ENCODE results near the gene MRPS2. TPM values are rescaled to one million over a fixed set of nuclear protein-coding genes. Genes with fewer than 3 reads are reported as not detected.

The MRPS2 gene
- total and polyA plus RNA-seq, 9 of the 15 experiments (the other 6 are each of a cell fraction or from before 2014, with no cell fraction given): 8.0 to 167 (median 81.3) TPM

DNA sequence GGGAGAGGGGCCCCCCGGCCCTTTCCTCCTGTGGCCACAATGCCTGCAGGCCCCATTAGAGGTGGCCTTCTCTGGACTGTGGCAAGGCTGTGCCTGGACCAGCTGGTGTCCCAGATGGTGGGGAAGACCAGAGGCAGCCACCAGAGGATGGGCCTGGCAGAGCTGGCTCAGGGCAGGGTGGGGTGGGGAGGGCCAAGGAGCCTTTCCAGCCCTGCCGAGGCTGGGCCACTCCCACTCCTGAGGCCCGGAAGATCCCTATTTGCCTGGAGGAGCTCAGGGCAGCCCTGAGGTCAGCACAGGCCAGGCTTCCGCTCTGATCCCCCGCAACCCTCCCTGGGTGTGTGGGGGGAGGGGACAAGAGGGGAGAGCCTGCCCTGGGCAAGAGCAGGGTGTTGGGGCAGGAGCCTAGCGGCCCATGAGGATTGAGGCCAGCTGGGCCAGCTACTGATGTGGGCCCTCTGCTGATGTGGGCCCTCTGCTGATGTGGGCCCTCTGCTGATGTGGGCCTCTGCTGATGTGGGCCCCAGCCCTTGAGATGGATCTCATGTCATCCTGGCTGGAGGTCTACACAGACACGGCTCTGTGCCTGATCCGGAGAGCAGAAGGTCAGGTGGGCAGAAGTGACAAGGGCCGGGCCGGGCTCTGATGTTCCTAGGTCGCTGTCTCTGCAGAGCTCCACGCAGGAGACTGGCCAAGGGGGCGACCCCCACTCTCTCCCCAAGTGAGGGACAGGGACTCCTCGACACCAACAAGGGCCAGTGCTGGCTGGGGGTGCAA lies 6.0 kb downstream of the MRPS2 start (continued):
- TF ChIP-seq, protein P1, sequence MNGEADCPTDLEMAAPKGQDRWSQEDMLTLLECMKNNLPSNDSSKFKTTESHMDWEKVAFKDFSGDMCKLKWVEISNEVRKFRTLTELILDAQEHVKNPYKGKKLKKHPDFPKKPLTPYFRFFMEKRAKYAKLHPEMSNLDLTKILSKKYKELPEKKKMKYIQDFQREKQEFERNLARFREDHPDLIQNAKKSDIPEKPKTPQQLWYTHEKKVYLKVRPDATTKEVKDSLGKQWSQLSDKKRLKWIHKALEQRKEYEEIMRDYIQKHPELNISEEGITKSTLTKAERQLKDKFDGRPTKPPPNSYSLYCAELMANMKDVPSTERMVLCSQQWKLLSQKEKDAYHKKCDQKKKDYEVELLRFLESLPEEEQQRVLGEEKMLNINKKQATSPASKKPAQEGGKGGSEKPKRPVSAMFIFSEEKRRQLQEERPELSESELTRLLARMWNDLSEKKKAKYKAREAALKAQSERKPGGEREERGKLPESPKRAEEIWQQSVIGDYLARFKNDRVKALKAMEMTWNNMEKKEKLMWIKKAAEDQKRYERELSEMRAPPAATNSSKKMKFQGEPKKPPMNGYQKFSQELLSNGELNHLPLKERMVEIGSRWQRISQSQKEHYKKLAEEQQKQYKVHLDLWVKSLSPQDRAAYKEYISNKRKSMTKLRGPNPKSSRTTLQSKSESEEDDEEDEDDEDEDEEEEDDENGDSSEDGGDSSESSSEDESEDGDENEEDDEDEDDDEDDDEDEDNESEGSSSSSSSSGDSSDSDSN (IDR thresholded peaks at IDR 0.05; ENCODE audit: borderline replicate concordance in 1 of 2, low read depth in 2 of 2, low read length in 2 of 2): 0 out of 4 replicates have a peak, but pooled peaks of 1 of the 2 experiments have one; percentile 48
- TF ChIP-seq, protein P2, sequence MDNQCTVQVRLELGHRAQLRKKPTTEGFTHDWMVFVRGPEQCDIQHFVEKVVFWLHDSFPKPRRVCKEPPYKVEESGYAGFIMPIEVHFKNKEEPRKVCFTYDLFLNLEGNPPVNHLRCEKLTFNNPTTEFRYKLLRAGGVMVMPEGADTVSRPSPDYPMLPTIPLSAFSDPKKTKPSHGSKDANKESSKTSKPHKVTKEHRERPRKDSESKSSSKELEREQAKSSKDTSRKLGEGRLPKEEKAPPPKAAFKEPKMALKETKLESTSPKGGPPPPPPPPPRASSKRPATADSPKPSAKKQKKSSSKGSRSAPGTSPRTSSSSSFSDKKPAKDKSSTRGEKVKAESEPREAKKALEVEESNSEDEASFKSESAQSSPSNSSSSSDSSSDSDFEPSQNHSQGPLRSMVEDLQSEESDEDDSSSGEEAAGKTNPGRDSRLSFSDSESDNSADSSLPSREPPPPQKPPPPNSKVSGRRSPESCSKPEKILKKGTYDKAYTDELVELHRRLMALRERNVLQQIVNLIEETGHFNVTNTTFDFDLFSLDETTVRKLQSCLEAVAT (IDR thresholded peaks at IDR 0.05): no peak
- TF ChIP-seq MTA3 (IDR thresholded peaks at IDR 0.05; ENCODE audit: borderline replicate concordance) (peak; percentile 61; the same call in 1 of the 2 replicates), ZNF444 (CRISPR knock-in tag; IDR thresholded peaks at IDR 0.05) (no peak), ZNF140 (CRISPR knock-in tag; IDR thresholded peaks at IDR 0.05) (no peak), RBBP5 (IDR thresholded peaks at IDR 0.05; ENCODE audit: borderline replicate concordance, insufficient read depth, low read length, poor library complexity, severe bottlenecking) (peak; percentile 61), EGR1 (conservative IDR thresholded peaks at IDR 0.05) (peak; percentile 77), SMARCA4 (IDR thresholded peaks at IDR 0.05) (peak; percentile 16; the same call in 1 of the 2 replicates), RBM22 (IDR thresholded peaks at IDR 0.05; ENCODE audit: low read depth, low read length, poor library complexity, severe bottlenecking) (peak; percentile 18), PML (IDR thresholded peaks at IDR 0.05; ENCODE audit: low read length) (no peak), GATAD2B (IDR thresholded peaks at IDR 0.05; ENCODE audit: borderline replicate concordance) (no peak), TAF9B (IDR thresholded peaks at IDR 0.05; ENCODE audit: partially characterized antibody) (no peak), ZNF668 (CRISPR knock-in tag; IDR thresholded peaks at IDR 0.05) (no peak), PHF8 (IDR thresholded peaks at IDR 0.05; ENCODE audit: borderline replicate concordance, low read length) (peak; percentile 39; the same call in 1 of the 2 replicates), MCM2 (IDR thresholded peaks at IDR 0.05; ENCODE audit: low read depth) (no peak), ZNF134 (CRISPR knock-in tag; conservative IDR thresholded peaks at IDR 0.05) (no peak), MYC (IDR thresholded peaks at IDR 0.05; ENCODE audit: low read depth, low read length) (peak; percentile 45; the same call in 1 of the 2 replicates), MYC (CRISPR knock-in tag; IDR thresholded peaks at IDR 0.05; ENCODE audit: borderline replicate concordance, low read depth) (no peak), KLF6 (CRISPR knock-in tag; IDR thresholded peaks at IDR 0.05; ENCODE audit: borderline replicate concordance) (no peak), LEF1 (IDR thresholded peaks at IDR 0.05) (peak; percentile 84)
- TF ChIP-seq, protein P3, sequence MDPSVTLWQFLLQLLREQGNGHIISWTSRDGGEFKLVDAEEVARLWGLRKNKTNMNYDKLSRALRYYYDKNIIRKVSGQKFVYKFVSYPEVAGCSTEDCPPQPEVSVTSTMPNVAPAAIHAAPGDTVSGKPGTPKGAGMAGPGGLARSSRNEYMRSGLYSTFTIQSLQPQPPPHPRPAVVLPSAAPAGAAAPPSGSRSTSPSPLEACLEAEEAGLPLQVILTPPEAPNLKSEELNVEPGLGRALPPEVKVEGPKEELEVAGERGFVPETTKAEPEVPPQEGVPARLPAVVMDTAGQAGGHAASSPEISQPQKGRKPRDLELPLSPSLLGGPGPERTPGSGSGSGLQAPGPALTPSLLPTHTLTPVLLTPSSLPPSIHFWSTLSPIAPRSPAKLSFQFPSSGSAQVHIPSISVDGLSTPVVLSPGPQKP (CRISPR knock-in tag; IDR thresholded peaks at IDR 0.05): no peak
- TF ChIP-seq, protein P4, sequence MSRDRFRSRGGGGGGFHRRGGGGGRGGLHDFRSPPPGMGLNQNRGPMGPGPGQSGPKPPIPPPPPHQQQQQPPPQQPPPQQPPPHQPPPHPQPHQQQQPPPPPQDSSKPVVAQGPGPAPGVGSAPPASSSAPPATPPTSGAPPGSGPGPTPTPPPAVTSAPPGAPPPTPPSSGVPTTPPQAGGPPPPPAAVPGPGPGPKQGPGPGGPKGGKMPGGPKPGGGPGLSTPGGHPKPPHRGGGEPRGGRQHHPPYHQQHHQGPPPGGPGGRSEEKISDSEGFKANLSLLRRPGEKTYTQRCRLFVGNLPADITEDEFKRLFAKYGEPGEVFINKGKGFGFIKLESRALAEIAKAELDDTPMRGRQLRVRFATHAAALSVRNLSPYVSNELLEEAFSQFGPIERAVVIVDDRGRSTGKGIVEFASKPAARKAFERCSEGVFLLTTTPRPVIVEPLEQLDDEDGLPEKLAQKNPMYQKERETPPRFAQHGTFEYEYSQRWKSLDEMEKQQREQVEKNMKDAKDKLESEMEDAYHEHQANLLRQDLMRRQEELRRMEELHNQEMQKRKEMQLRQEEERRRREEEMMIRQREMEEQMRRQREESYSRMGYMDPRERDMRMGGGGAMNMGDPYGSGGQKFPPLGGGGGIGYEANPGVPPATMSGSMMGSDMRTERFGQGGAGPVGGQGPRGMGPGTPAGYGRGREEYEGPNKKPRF (IDR thresholded peaks at IDR 0.05; ENCODE audit: low read depth, low read length): no peak
